Embryonic facial prominence (tissue), 1 donor: Measurements from ENCODE around the gene CAMLG.

Experiments
- DNase-seq: peaks from one replicate; pipeline ENCODE4 v3.0.0-alpha.2; 2016; ENCODE audit errors: extremely low spot score

Gene CAMLG

GRCh38 chr5:134777366-134777765 lies 39.0 kb downstream of the CAMLG start:
- no peak for DNase-seq

DNA sequence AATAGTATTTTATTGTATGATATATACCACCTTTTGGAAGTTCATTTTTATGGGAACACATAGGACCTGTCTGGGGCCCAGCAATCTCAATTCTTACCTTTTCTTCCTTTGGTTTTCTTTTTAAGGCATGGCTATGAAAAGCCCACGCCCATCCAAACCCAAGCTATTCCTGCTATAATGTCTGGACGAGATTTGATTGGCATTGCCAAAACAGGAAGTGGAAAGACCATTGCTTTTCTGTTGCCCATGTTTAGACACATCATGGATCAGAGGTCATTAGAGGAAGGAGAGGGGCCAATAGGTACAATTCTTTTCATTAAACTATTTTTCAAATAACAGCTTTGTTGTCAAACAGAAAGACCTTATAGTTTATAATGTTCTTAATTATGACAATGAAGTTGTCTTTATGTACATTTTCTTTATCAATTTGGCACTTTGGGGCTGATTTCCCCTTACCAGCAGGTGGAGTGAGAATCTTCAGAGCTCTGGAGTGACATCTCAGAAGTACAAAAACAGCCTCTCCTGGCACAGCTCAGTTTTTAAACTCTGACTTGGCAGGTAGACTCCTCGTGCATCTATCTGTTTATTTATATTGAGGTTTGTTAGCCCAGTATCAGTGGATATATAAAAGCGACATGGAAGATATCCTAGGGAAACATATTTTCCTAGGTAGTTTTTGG lies 46.0 kb downstream of the CAMLG start:
- no peak for DNase-seq

DNA sequence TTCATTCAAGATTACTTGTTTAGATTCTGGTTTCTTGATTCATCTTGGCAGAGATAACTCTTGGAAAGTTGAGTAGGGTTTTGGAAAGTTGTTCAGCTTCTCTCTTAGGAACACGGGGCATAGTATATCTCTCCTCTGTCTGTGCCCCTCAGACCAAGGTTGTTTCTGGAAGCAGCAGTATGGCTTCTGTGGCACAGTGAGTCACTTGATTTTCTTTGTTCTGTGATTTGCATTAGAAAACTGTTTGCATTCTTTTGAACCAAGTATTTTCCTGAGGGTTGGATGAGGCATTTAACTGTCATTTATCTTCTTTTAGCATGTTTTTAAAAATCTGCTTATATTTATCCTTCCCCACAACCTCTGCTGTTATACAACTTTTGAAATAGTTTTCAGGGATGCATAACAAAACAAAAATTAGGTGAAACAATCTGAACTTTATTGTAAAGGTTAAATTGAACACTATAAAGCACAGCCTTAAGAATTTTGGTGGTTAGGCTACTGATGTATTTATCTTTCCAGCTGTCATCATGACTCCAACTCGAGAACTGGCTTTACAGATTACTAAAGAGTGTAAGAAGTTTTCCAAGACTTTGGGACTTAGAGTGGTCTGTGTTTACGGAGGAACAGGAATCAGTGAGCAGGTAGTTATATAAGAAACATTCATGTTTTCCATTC lies 46.7 kb downstream of the CAMLG start:
- DNase-seq, result no peak

GRCh38 chr5:134787692-134788091 lies 49.3 kb downstream of the CAMLG start:
- no peak for DNase-seq

DNA sequence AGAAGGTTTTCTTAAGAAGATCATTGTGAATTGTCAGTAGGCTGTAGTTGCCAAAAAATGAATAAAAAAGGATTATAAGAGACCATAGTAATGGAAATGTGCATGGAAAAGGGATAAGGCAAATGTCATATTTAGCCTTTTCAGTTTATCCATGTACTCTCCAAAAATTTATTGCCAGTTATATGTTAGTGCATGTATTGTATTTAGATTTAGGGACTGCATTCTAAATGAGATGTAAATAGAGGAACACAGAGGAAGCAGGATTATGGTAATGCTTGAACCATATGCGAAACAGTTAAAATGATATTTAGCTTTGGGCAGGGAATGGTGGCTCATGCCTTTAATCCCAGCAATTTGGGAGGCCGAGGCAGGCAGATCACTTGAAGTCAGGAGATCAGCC lies 53.2 kb downstream of the CAMLG start:
- no peak for DNase-seq

- no peak for DNase-seq
These were observed 53.9 kb downstream of the CAMLG start for GRCh38 chr5:134792286-134792685.

DNA sequence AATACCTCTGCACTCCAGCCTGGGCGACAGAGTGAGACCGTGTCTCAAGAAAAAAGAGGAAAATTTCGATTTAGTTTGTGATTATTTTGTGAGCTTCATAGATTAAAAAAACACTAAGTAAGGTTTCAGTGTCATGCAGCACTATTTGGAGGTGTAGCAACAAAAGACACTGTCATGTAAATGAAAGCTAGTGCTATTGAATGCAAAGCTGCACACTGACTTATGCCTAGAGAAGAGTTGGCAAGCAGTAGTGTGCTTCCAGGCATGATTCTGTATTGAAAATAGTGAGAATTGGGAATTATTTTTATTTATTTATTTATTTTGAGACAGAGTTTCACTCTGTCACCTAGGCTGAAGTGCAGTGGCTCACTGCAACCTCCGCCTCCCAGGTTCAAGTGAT lies 54.8 kb downstream of the CAMLG start:
- DNase-seq, result no peak

DNA sequence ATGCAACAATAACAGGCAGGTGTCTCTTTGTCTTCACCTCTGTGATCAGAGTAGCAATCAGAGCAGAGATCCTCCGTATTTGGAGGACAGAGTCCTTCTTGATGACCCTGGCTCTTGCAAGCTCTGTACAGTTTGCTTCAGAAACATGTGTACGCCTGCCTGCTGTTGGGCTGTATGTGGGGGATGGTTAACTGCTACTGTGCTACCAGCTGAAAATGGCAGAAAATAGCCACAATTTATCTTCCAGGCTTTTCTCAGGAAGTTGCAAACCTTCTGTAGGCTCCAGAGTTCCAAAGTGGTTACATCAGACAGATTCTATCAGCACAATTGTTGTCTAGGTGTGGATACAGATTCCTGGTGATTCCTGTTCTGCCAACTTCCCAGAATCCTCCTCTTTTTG lies 55.7 kb downstream of the CAMLG start:
- no peak for DNase-seq

GRCh38 chr5:134794819-134795218 lies 56.5 kb downstream of the CAMLG start:
- DNase-seq, result no peak

DNA sequence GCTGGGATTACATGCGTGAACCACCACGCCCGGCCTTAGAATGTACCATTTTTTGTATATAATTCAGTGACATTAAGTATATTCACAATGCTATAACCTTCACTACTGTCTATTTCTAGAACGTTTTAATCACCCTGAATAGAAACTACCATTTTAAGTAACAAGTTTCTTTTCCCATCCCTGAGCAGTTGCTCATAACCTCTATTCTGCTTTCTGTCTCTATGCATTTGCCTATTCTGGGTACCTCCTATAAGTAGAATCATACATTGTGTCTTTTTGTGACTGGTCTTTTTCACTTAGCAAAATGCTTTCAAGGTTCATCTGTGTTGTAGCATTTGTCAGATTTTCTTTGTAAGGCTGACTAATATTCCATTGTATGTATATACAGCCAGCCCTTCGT lies 60.1 kb downstream of the CAMLG start:
- DNase-seq, result no peak
